Superior temporal gyrus (tissue), 1 donor: ENCODE measurements around the gene FAM228B.
"Not testable (repeated sequence)": the region's sequence is repeated elsewhere in the genome, so short reads cannot be mapped to it uniquely, and the experiment has no call there.

ENCODE experiments used
- DNase-seq: peaks from one replicate; pipeline ENCODE4 v3.0.0-alpha.2; 2016; ENCODE audit errors: extremely low spot score

Gene FAM228B

DNA sequence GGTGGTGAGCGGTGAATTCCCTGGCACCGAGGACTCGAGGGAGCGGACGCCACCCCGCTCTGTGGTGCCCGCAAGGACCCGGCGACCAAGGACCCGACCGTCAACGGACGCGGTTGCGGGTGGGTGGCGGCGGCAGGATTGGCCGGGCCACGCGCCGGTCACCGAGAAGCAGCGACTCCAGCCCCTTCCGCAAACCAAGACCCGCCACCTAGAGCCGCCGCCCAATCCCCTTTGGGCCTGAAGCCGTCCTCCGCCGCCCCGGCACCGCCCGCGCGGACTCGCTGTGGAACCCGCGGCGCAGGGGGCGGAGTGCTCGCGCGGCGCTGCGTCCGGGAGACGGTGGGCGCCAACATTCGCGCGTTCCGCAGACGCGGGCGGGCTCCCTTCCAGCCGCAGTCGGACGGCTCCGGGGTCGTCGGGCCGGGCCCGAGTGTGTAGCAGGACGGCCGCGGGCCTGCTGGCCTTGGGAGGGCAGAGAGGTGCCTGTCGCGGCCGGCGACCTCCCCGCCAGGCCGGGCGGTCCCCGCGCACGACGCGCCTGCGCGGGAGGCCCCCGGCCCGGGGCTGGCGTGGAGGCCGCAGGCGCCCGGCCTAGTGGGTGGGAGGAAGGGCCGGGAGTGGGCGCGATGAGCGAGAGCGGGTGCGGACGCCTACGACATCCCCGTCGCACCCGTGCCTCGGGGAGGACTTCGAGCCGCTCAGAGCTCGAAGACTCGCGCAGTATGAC lies at the start of gene FAM228B, which contains the start of gene PFN4:
TSS of gene FAM228B (plus strand) at position 275 of the 727 bp plus-strand sequence. CDS start 893 bp downstream, outside the sequence.
TSS of gene PFN4 (minus strand) at position 140 of the 727 bp plus-strand sequence. CDS start 799 bp downstream, outside the sequence.
- peak; percentile 82 for DNase-seq

DNA sequence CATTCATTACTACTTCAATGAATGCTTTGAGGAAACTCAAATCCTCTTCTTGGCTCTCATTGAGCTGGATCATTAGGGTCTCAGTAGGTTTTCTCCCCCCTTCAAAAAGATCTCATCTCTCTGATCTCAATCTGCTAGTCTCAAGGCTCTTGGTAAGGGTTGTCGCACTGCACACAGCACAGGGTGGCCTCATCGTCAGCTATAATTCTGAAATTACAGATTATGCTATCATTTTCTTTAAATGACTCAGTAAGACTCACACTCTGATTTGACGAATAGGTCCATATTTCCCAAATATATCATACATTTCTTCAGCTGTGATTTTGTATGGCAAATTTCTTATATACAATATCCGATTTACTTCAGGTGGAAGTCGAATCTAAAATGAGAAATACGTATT lies 49.5 kb upstream of the FAM228B start:
- no peak for DNase-seq

DNA sequence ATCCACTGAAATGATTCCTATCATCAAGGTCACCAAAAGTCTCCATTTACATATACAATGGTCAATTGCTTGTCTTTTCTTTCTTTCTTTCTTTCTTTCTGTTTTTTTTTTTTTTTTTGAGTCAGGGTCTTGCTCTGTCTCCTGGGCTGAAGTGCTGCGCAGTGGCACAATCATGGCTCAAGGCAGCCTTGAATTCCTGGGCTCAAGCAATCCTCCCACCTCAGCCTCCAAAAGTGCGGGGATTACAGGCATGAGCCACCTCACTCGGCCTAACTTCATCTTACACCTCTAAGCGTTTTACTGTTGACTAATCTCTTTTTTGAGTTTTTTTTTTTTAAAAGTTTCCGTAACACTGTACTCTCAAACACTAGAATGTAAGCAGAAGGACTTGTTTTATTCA lies 48.0 kb upstream of the FAM228B start:
- no peak for DNase-seq

DNA sequence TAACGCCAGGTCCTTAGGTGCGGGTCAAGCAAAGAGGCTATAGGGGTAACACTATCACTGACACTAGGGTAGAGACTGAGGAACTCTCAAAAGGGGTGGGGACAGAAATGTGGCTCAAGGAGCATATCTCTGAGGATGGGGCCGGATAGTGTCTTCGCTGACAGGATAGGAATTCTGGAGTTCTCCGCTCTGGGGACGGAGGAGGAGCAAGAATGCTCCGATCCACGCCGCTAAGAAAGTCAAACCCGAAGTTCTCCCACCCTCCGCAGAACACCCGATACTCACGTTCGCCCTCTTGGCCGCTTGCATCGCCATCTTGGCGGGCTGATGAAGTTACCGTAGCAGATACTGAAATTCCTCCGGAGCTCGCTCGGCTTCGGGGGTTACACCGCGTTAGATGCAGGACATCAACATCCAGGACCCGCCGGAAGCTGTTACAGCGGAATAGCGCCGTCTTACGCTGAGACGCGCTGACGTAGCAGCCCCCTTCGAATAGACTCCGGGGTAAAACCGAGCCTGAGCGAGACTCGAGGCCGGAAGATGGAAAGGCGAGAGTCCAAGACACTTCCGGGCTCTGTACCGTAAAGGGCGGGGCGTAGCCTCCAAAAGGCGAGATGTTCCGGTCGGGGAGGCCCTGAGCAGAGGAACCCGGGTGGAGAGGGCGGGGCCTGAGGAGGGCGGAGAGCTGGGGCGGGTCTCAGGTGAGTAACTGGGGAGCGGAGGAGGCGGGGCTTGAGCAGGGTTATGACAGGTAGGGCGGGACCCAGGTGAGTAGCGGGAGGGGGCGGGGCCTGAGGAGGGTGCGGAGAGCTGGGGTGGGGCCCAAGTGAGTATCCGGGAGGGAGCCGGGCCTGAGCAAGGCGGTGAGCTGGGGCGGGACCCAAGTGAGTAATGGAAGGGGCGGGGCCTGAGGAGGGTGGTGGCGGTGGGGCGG lies 47.1 kb upstream of the FAM228B start, which contains the start of gene SF3B6:
TSS of gene SF3B6 (minus strand) at position 412 of the 934 bp plus-strand sequence. CDS start at position 315, 97 bp downstream.
- peak; percentile 99 for DNase-seq

DNA sequence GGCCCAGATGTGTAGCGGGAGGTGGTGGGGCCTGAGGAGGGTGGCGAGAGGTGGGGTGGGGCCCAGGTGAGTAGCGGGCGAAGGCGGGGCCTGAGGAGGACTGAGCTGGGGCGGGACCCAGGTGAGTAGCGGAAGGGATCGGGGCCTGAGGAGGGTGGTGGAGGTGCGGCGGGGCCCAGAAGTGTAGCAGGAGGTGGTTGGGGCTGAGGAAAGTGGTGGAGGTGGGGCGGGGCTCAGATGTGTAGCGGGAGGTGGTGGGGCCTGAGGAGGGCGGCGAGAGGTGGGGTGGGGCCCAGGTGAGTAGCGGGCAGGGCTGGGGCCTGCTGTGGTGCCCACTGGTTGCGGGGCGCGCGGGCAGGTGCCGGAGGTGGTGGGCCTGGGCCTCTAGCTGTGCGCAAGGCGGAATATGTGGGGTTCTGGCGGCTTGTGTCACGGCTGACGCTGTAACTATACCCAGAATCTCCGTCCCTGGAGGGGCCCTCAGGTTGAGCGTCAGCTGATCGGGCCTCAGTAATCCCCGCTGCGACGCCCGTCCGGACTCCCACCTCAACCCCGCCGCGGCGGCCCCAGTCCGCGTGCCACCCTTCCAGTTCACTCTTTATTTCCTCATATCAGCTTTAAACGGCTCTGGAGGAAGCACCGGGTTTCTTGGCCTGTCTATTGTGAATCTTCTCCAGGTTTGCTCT lies 46.3 kb upstream of the FAM228B start:
- DNase-seq = peak; percentile 28

DNA sequence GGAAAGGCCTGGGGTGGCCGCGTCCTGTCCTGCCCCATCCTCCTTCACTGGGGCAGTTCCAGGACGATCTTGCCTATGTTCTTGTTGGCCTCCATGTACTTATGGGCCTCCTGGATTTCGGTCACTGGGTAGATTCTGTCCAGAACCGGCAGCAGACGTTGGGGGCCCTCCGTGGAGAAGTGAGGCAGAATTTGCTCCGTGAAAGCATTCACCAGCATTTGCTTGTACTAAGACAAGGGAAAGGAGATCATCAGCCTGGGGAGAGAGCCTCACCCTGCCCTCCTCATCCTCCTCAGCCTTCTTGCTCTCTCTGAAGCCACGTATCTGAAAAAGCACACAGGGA lies 45.8 kb upstream of the FAM228B start:
- DNase-seq = no peak

DNA sequence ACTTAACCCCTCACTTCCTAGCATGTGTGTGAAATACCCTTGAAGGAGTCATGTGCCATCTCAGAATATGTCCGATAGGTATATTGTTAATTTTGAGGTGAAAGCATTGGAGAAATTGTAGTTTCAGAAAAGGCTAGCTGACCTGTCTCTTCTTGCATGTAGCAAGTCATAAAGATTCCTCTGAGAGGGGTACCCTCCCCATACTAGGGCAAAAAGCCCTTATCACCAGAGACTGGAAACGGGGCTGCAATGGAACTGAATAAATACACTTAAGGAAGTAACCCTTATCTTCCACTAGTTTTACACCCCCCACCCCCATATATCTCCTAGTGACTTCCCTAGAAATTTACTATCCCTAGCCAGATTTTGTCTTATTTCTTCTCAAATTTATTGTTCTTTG lies 45.4 kb upstream of the FAM228B start:
- DNase-seq = no peak

DNA sequence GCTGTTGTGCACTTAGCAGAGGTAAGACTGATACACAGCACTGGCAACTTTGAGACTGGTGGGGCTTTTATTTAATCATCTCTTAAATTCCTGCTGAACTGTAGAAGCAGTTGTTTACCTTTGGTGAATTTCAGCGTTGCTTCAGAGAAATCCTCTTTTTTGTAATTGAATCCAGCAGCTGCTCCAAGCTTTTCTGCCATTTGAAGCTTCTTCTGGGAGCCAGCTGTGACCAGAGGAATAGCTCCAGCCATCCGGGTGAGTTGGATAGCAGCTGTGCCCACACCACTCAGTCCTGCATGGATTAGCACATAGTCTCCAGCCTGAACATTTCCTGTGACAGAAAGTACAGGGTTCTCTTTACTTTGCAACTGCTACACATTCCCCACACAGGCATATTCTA lies 42.6 kb upstream of the FAM228B start:
- no peak for DNase-seq

DNA sequence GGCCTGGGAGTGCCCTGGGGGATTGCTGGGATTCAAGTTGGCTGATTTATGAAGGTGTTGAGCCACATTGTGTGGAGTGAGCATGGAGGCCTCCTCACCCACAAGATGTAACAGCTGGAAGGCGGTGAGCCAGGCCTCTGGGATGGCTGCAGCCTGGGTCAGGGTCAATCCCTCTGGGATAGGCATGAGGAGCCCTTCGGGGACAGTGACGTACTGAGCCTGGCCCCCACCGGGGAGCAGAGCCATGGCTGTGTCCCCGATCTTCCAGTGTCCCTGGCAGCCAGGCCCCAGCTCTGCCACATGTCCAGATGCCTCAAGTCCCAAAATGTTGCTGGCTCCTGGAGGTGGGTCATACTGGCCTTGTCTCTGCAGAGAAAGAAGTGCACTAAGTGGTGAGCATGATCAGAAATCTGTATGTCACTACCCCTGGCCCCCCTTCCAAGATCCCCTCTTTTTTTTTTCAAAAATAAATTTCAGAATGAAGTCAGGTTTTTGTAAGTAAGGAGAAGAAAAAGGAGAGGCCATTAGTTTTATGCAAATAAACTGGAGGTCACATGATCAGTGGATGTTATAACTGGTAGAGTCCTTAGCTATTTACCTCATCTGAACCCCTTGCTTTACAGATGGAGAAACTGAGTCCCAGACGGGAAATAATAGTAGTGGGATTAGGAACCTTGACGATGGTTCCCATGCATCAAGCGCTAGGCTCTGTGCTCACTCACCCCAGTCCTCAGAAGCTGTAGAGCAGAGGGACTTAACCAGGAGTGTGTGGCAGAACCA lies 40.3 kb upstream of the FAM228B start:
- DNase-seq = no peak

DNA sequence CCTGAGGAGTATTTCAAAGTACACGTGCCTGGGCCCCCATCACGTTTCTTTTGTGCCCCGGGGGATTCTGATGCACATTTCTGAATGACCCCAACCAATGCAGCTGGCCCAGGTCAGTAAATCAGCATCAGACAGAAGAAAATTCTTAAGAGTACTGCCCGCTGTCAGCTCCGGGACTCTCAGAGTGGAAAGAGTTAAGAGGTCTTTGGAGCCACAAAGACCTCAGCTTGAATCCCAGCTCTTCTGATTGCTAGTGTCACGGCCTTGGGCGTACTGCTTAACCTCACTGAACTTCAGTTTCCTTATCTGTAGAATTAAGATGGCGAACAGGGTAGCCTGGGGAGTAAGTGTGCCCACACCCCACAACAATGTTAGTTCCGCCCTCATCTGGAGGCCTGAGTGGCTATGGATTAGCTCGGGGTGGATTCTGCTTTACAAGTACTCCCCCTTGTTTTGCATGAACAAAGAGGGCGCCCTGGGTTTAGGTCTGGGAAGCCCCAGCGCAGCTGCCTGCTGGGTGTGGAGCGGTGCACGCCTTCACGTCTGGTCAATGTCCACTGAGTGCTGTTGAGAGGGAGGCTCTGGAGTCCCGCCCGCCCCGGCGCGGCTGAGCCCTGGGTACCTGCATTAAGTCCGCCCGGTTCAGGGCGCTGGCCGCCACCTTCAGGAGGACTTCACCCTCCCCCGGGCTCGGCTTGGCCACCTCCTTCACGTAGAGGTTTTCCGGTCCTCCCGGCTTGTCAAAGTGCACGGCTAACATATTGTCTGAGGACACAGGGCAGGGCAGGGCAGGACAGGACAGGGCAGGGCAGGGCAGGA lies 39.5 kb upstream of the FAM228B start:
- no peak for DNase-seq

DNA sequence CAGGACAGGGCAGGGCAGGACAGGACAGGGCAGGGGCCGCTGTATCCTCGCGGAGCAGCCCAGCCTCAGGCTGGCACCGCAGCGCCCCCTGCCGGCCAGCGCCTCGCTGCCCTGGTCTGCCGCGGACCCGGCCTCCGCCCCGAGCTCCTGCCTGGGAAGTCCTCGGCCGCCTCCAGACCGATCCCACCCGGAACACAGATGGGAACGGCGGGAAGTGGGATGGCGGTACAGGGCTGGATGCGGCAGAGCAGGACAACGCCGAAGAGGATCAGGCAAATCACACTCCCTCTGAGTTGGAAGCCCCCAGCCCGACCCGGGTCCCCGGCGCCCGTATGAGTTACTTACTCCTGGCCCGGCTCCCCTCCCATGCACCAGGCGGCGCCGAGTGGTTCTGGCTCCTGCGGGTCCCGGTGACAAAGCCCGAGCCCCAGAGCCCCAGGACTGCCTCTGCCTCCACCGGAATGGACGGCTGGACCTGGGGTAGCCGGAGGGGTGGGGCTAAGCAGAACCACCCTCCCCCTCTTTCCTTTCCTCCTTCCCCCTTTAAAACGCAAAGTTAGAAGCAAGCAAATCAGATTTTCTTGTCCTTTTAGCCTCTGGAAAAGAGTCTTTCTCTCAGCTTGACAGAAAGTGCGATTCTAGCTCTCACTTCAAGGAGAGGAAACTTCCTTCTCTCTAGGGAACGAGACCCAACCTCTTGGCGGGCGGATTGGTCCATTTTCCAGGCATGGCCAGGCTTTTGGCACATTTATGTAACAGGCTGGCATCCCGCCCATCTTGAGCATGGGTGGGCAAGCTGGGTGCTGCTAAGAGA lies 38.7 kb upstream of the FAM228B start, which contains the start of gene TP53I3:
TSS of gene TP53I3 (minus strand) at position 449 of the 814 bp plus-strand sequence. CDS start 508 bp downstream, outside the sequence.
- peak; percentile 80 for DNase-seq

DNA sequence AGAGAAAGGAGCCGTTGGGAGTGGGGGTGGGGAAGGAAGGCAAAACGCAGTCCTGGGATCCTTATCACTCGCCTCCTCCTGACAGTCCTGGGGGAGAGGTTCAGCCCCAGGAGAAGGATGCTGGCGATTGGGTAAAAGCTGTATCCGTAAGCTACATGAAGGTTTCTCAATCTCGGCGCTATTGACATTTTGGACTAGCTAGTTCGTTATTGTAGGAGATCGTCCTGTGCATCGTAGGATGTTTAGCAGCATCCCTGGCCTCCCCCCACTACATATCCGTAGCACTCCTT lies 38.1 kb upstream of the FAM228B start:
- no peak for DNase-seq

DNA sequence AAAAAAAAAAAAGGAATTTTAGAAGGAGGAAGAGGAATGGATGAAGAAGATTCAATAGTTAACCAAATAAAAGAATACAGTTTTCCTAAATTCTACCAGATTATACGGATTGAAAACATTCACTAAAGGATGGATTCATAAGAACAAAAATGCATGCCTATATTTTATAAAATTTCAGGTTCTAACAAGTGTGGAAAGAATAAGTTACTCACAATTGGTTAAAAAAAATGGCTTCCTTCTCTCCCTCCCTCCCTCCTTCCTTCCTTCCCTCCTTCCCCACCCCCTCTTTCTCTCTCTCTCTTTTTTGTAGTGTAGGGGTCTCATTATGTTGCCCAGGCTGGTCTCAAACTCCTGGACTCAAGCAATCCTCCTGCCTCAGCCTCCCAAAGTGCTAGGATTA lies 37.0 kb upstream of the FAM228B start:
- no peak for DNase-seq

DNA sequence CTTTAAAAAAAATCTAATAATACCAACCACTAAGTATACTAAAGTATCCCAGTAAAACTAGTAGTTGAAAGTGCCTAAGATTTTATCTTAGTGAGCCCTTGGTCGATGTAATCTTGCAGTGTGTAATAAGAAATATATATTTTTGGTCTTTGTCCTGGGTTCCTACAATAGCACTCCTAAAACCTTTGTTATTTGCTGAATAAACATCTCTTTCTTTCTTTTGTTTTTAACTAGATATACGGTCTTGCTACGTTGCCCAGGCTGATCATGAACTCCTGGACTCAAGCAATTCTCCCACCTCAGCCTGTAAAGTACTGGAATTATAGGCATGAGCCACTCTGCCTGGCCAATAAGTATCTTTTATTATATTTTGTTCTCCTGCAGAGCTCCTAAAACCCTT lies 36.2 kb upstream of the FAM228B start:
- no peak for DNase-seq

DNA sequence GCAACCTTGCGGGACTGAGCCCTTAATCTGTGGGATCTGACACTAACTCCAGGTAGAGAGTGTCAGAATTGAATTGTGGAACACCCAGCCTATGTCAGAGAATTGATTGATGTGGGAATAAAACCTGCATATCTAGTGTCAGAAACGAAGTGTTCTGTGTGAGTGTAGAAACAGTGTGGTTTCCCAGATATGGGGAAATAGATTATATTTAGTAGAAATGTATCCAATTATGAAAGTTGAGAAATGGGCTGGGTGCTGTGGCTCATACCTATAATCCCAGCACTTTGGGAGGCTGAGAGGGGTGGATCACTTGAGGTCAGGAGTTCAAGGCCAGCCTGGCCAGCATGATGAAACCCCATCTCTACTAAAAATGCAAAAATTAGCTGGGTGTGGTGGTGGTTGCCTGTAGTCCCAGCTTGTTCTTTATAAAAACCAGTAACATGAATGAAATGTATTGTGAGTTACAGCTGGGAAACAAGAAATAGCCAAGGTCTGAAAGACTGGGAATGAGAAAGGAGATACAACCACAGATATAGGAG lies 34.4 kb upstream of the FAM228B start:
- DNase-seq = no peak

DNA sequence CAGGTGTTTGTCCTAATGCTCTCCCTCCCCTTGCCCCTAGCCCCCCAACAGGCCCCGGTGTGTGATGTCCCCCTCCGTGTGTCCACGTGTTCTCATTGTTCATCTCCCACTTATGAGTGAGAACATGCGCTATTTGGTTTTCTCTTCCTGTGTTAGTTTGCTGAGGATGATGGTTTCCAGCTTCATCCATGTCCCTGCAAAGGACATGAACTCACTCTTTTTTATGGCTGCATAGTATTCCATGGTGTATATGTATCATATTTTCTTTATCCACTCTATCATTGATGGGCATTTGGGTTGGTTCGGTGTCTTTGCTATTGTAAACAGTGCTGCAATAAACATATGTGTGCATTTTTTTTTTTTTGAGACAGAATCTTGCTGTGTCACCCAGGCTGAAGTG lies 30.0 kb upstream of the FAM228B start:
- not testable (repeated sequence) for DNase-seq

DNA sequence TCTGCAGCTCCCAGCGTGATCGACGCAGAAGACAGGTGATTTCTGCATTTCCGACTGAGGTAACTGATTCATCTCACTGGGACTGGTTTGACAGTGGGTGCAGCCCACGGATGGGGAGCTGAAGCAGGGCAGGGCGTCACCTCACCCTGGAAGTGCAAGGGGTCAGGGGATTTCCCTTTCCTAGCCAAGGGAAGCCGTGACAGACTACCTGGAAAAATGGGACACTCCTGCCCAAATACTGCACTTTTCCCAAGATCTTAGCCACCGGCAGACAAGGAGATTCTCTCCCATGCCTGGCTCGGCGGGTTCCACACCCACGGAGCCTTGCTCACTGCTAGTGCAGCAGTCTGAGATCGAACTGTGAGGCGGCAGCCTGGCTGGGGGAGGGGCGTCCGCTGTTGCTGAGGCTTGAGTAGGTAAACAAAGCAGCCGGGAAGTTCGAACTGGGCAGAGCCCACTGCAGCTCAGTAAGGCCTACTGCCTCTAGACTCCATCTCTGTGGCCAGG lies 28.0 kb upstream of the FAM228B start:
- not testable (repeated sequence) for DNase-seq

DNA sequence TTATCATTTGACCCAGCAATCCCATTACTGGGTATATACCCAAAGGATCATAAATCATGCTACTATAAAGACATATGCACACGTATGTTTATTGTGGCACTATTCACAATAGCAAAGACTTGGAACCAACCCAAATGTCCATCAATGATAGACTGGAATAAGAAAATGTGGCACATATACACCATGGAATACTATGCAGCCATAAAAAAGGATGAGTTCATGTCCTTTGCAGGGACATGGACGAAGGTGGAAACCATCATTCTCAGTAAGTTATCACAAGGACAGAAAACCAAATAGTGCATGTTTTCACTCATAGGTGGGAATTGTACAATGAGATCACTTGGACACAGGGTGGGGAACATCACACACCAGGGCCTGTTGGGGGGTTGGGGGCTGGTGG lies 22.5 kb upstream of the FAM228B start:
- not testable (repeated sequence) for DNase-seq

DNA sequence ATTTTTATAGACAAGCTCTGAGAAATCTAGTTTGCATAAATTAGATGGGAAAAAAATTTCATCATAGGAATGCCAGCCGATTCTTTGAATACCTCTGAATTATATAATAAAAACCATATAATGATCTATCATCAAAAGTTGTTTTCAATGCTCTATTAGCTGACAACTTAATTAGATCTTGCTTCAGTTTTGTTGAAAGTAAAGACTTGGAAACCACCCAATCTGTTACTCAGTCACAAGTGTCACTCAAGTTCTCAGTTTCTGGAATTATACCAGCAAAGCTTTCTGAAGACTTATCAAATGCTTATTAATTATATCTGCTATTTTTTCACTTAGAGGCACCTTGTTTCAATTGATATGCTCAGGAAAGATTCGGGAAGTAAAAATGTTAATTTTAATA lies 21.3 kb upstream of the FAM228B start:
- no peak for DNase-seq
